Right atrium auricular region (tissue), 2 donors: Measurements from ENCODE around the gene UBE3D. TPM values are rescaled to one million over a fixed set of nuclear protein-coding genes. Genes with fewer than 3 reads are reported as not detected.

Experiments used
- DNase-seq: peaks from one replicate; pipeline ENCODE4 v3.0.0-alpha.2; 2019; ENCODE audit warnings: low spot score
- H3K27ac ChIP-seq, 2 donors: fragments of 200-600 bp; sonication (generic); 1 replicate in 1 of 2; 2 replicates in 1 of 2; pipeline ENCODE4 v1.5.1; 2016 to 2019
- H3K27me3 ChIP-seq, 2 donors: fragments of 200-600 bp; sonication (generic); one replicate each; pipeline versions ENCODE4 v1.5.1 to v1.6.0; 2017 to 2019
- H3K36me3 ChIP-seq: fragments of 200-600 bp; sonication (generic); one replicate; pipeline ENCODE4 v1.5.1; 2016
- H3K4me1 ChIP-seq, 2 donors: fragments of 200-600 bp; sonication (generic); one replicate each; pipeline versions ENCODE4 v1.5.1 to v1.6.0; 2017 to 2019
- H3K4me3 ChIP-seq, 2 donors: fragments of 200-600 bp; sonication (generic); 1 replicate in 1 of 2; 2 replicates in 1 of 2; pipeline ENCODE4 v1.5.1; 2017 to 2019; ENCODE audit warnings: mild to moderate bottlenecking in 1 of 2, moderate library complexity in 1 of 2
- H3K9me3 ChIP-seq, 2 donors: fragments of 200-600 bp; sonication (generic); one replicate each; pipeline ENCODE4 v1.5.1; 2019
- total RNA-seq, 2 donors: library from RNA; depleted of rRNA; stranded (reverse); fragments of >200 nt; gene quantifications; one replicate each; pipeline ENCODE4 v1.1.0, GENCODE V29; 2016
- TF ChIP-seq, protein P1 (sequence below), 2 donors: fragments of 200-600 bp; sonication (generic); IDR thresholded peaks; one replicate each; pipeline ENCODE4 v1.5.1; 2019; ENCODE audit warnings: antibody characterized with exemption in 2 of 2

UBE3D gene
- total RNA-seq, 2 donors from 2014 or later = 3.4 to 4.2 TPM

DNA sequence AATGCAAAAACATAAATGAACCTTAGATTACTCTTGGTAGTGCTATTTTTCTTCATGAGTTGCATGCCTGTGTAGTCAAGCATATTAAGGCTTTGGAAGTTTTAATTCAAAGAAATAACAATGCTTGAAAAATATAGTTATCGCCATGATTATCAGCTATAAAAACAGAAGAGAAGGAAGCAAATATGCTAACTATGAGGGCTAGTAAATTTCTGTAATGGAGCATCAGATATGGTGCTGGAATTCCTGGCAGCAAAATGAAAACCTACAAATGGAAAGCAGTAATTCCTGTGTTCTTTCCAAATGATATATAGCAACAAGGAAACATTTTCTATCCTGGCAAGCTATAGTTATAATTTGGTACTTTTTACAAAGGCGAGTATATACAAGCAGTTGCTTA, 31.6 kb upstream of the UBE3D start:
- no peaks in the 10 kb centered on the region for H3K9me3 ChIP-seq
- H3K27ac ChIP-seq = no peak overlapping the region
- H3K27me3 ChIP-seq = no peaks in the 10 kb centered on the region
- H3K36me3 ChIP-seq = peaks cover 11% of the 10 kb centered on the region
- peaks cover 0 to 8% of the 10 kb centered on the region in 2 donors for H3K4me1 ChIP-seq
- DNase-seq = no peak
- TF ChIP-seq, protein P1, sequence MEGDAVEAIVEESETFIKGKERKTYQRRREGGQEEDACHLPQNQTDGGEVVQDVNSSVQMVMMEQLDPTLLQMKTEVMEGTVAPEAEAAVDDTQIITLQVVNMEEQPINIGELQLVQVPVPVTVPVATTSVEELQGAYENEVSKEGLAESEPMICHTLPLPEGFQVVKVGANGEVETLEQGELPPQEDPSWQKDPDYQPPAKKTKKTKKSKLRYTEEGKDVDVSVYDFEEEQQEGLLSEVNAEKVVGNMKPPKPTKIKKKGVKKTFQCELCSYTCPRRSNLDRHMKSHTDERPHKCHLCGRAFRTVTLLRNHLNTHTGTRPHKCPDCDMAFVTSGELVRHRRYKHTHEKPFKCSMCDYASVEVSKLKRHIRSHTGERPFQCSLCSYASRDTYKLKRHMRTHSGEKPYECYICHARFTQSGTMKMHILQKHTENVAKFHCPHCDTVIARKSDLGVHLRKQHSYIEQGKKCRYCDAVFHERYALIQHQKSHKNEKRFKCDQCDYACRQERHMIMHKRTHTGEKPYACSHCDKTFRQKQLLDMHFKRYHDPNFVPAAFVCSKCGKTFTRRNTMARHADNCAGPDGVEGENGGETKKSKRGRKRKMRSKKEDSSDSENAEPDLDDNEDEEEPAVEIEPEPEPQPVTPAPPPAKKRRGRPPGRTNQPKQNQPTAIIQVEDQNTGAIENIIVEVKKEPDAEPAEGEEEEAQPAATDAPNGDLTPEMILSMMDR (IDR thresholded peaks at IDR 0.05) = no peak
- no peak overlapping the region for H3K4me3 ChIP-seq

DNA sequence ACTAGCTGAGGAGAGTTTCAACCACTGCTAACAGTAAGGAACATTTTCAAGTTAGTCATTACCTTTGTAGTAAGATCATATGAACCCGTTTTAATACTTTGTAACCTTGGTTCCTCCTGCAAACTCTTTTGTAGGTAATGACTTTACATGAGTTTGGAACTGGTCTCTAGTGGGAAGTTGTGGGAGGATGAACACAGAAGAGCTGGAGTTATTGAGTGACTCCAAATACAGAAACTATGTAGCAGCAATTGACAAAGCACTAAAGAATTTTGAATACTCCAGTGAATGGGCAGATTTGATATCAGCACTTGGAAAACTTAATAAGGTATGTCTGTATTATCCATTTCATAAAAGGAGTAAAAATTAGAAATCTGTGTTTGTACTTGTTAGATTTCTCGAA, 31.1 kb upstream of the UBE3D start:
- no peak for DNase-seq
- Histone ChIP-seq H3K27me3 (no peaks in the 10 kb centered on the region), H3K27ac (no peak overlapping the region), H3K4me1 (peaks cover 0 to 8% of the 10 kb centered on the region in 2 donors), H3K36me3 (peaks cover 11% of the 10 kb centered on the region), H3K4me3 (no peak overlapping the region), H3K9me3 (no peaks in the 10 kb centered on the region)
- TF ChIP-seq, protein P1 (IDR thresholded peaks at IDR 0.05) = no peak

DNA sequence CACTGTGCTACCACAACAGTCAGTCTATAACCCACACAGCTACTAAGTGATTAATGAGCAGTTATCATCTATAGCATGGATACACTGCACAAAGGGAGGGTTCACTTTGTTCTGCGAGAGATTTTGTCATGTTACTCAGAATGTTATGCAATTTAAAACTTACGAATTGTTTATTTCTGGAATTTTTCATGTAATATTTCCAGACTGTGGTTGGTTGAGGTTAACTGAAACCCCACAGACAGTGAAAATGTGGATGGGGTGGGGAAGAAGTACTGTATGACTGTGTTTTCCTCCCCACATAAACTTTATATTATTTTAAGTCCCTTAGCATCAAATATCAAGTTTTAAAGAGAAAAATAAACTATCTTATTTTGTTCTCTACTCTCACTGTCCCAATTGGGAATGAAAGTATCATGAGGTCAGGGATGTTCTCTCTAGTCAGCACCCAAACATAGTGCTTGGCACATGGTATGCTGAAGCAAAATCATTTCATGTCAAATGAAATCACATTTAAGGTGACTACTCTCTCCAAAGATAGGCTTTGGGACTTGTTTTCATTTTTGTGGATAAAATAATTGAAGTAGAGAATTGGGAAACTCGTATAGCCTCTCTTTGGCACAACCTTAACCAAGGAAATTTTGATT, 27.2 kb upstream of the UBE3D start:
- no peak for DNase-seq
- TF ChIP-seq, protein P1 (IDR thresholded peaks at IDR 0.05) = no peak
- Histone ChIP-seq H3K9me3 (no peaks in the 10 kb centered on the region), H3K4me3 (no peak overlapping the region), H3K36me3 (no peaks in the 10 kb centered on the region), H3K27ac (no peak overlapping the region), H3K4me1 (peaks cover 0 to 8% of the 10 kb centered on the region in 2 donors), H3K27me3 (no peaks in the 10 kb centered on the region)

DNA sequence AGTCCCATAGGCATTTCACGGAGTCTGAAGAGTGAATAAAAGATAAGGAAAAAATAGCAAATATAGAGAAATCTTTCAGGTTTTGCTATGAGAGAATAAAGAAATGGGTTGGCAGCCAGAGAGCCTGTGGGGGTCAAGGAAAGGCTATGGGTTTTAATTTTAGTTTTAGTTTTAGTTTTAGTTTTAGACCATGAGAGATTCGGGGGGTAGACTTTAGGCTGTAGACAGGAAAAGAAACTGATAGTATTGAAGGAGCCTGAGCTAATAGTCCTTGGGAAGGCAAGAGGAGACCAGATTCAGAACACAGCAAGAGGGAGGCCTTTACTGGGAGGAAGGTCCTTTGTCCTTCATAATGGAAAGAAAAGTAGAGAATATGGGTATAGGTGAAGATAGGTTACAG, 21.1 kb upstream of the UBE3D start:
- no peaks in the 10 kb centered on the region for H3K27me3 ChIP-seq
- no peak overlapping the region for H3K4me3 ChIP-seq
- H3K36me3 ChIP-seq = no peaks in the 10 kb centered on the region
- TF ChIP-seq, protein P1 (IDR thresholded peaks at IDR 0.05) = no peak
- H3K4me1 ChIP-seq = no peaks in the 10 kb centered on the region
- H3K9me3 ChIP-seq = no peaks in the 10 kb centered on the region
- no peak for DNase-seq
- H3K27ac ChIP-seq = no peak overlapping the region

DNA sequence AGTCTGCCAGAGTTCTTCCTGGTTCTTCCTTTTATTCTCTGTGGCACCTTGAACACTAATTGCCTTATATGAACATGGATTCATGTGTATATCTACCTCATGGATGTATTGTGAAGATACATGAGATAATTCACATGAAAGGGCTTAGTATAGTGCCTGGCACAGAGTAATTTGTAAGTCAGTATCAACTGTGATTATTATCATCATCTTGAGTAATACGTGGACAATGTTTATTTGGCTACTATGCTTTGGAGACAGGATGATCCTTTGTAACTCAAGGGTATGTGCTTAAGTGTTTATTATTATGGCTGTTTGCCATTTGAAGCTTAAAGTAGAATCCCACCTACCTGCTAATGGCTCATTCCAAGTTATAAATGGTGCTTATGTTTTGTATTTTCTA, 17.8 kb upstream of the UBE3D start:
- no peaks in the 10 kb centered on the region for H3K4me1 ChIP-seq
- no peaks in the 10 kb centered on the region for H3K36me3 ChIP-seq
- no peaks in the 10 kb centered on the region for H3K9me3 ChIP-seq
- TF ChIP-seq, protein P1 (IDR thresholded peaks at IDR 0.05) = no peak
- no peaks in the 10 kb centered on the region for H3K27me3 ChIP-seq
- no peak overlapping the region for H3K4me3 ChIP-seq
- no peak overlapping the region for H3K27ac ChIP-seq
- no peak for DNase-seq

DNA sequence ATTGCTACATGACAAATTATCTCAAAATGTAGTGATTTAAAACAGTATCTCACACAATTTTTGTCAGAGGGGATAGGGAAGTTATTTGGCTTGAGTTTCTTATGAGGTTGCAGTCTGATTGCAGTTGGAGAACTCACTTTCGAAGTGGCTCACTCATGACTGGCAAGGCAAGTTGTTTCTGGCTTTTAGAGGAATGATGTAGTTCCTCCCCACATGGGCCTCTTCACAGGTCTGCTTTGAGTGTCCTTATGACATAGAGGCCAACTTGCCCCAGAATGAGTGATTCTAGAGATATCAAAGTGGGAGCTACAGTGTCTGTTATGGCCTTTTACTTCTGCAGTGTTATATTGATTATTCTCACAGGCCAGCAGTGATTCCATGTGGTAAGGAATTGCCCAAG, 8.0 kb upstream of the UBE3D start:
- Histone ChIP-seq H3K9me3 (no peaks in the 10 kb centered on the region), H3K27ac (no peak overlapping the region), H3K36me3 (no peaks in the 10 kb centered on the region), H3K27me3 (no peaks in the 10 kb centered on the region), H3K4me3 (no peak overlapping the region), H3K4me1 (peaks cover 0 to 28% of the 10 kb centered on the region in 2 donors)
- DNase-seq = no peak
- TF ChIP-seq, protein P1 (IDR thresholded peaks at IDR 0.05) = no peak
